Measurements from ENCODE around the gene IL17RA.
"Not testable (repeated sequence)": the region's sequence is repeated elsewhere in the genome, so short reads cannot be mapped to it uniquely, and the experiment has no call there.

Gene IL17RA

GRCh38 chr22:17121233-17122195 lies 36.7 kb downstream of the IL17RA start, which contains the start of gene TMEM121B:
Gene TMEM121B (minus strand): TSS chr22:17121360. CDS start chr22:17121127, 233 bp downstream.
- DNase-seq (ENCODE audit: low spot score) = no peak

GRCh38 chr22:17130199-17130598 lies 45.4 kb downstream of the IL17RA start:
- no peak for DNase-seq (ENCODE audit: low spot score)

GRCh38 chr22:17131686-17132085 lies 46.9 kb downstream of the IL17RA start:
- no peak for DNase-seq (ENCODE audit: low spot score)

- no peak for DNase-seq (ENCODE audit: low spot score)
Measured at GRCh38 chr22:17132112-17132511, 47.3 kb downstream of the IL17RA start.

- no peak for DNase-seq (ENCODE audit: low spot score)
Measured at GRCh38 chr22:17133137-17133536, 48.3 kb downstream of the IL17RA start.

GRCh38 chr22:17135153-17135760 lies 50.5 kb downstream of the IL17RA start:
- no peak for DNase-seq (ENCODE audit: low spot score)

- no peak for DNase-seq (ENCODE audit: low spot score)
Measured at GRCh38 chr22:17137170-17137569, 52.4 kb downstream of the IL17RA start.

- DNase-seq (ENCODE audit: low spot score) = no peak
Measured at GRCh38 chr22:17137861-17138425, 53.1 kb downstream of the IL17RA start.

GRCh38 chr22:17138513-17138912 lies 53.7 kb downstream of the IL17RA start:
- no peak for DNase-seq (ENCODE audit: low spot score)

- no peak for DNase-seq (ENCODE audit: low spot score)
Measured at GRCh38 chr22:17140022-17140421, 55.2 kb downstream of the IL17RA start.

GRCh38 chr22:17140826-17141766 lies 56.3 kb downstream of the IL17RA start:
- no peak for DNase-seq (ENCODE audit: low spot score)

- DNase-seq (ENCODE audit: low spot score) = no peak
Measured at GRCh38 chr22:17143101-17143500, 58.3 kb downstream of the IL17RA start.

- no peak for DNase-seq (ENCODE audit: low spot score)
Measured at GRCh38 chr22:17143826-17144225, 59.0 kb downstream of the IL17RA start.

- no peak for DNase-seq (ENCODE audit: low spot score)
Measured at GRCh38 chr22:17145021-17145680, 60.4 kb downstream of the IL17RA start.

- not testable (repeated sequence) for DNase-seq (ENCODE audit: low spot score)
Measured at GRCh38 chr22:17147458-17147857, 62.7 kb downstream of the IL17RA start.

GRCh38 chr22:17149076-17149815 lies 64.4 kb downstream of the IL17RA start:
- DNase-seq (ENCODE audit: low spot score) = no peak

- DNase-seq (ENCODE audit: low spot score) = no peak
Measured at GRCh38 chr22:17152340-17152739, 67.5 kb downstream of the IL17RA start.

GRCh38 chr22:17152971-17153370 lies 68.2 kb downstream of the IL17RA start:
- no peak for DNase-seq (ENCODE audit: low spot score)

GRCh38 chr22:17155941-17156340 lies 71.1 kb downstream of the IL17RA start:
- DNase-seq (ENCODE audit: low spot score) = no peak

- DNase-seq (ENCODE audit: low spot score) = no peak
Measured at GRCh38 chr22:17157714-17158113, 72.9 kb downstream of the IL17RA start.

Data from CD4-positive, alpha-beta T cell treated with Interleukin-2 at 100 ng/mL for 4 hours (primary cell).